PC-9 (cell line): Measurements from ENCODE around the gene GBA3. TPM values are rescaled to one million over a fixed set of nuclear protein-coding genes. Genes with fewer than 3 reads are reported as not detected.

Experiments used
- BruUV-seq: library from RNA; stranded (reverse); fragments of 400-500 nt; replicated peaks from 2 replicates; lab custom pipeline; 2021; lab: Mats Ljungman, UMichigan
- CTCF ChIA-PET: fragments of 300-600 bp; sonication (Branson Sonifier 250); formaldehyde crosslinking; loops from one replicate; lab custom pipeline; 2022; ENCODE audit warnings: antibody characterized with exemption; lab: Charles Lee
- POLR2A ChIA-PET: fragments of 300-600 bp; sonication (Branson Sonifier 250); formaldehyde crosslinking; loops from one replicate; lab custom pipeline; 2022; ENCODE audit warnings: antibody characterized with exemption; ENCODE audit not compliant: unreplicated experiment; lab: Charles Lee
- DNase-seq, 2 experiments: peaks; one replicate each; pipeline versions ENCODE4 v3.0.0 to v3.0.0-alpha.2; 2015 to 2022; ENCODE audit warnings: mixed read lengths in 1 of 2
- H2AFZ ChIP-seq: fragments of 200-600 bp; sonication (generic); 2 replicates; pipeline ENCODE4 v1.8.1; 2017; ENCODE audit warnings: antibody characterized with exemption
- H3F3A ChIP-seq: fragments of 200-600 bp; sonication (generic); 2 replicates; pipeline ENCODE4 v1.8.1; 2017; ENCODE audit warnings: antibody characterized with exemption, mild to moderate bottlenecking, low read depth; ENCODE audit not compliant: insufficient read depth
- H3K27ac ChIP-seq: fragments of 200-600 bp; sonication (generic); 2 replicates; pipeline ENCODE4 v1.6.1; 2016; ENCODE audit warnings: mixed run types
- H3K27me3 ChIP-seq: fragments of 200-600 bp; sonication (generic); 2 replicates; pipeline ENCODE4 v1.6.1; 2016; ENCODE audit warnings: low read depth, mixed run types; ENCODE audit not compliant: insufficient read depth
- H3K36me3 ChIP-seq: fragments of 200-600 bp; sonication (generic); 2 replicates; pipeline ENCODE4 v1.6.1; 2016; ENCODE audit warnings: low read depth, mixed run types
- H3K4me1 ChIP-seq: fragments of 200-600 bp; sonication (generic); replicated peaks from 2 replicates; pipeline ENCODE4 v1.6.1; 2016; ENCODE audit warnings: mixed run types; ENCODE audit not compliant: insufficient read depth
- H3K4me2 ChIP-seq: fragments of 200-600 bp; sonication (generic); 2 replicates; pipeline ENCODE4 v1.6.1; 2017; ENCODE audit warnings: mixed run types
- H3K4me3 ChIP-seq: fragments of 200-600 bp; sonication (generic); 2 replicates; pipeline ENCODE4 v1.6.1; 2016; ENCODE audit warnings: mixed run types
- H3K79me2 ChIP-seq: fragments of 200-600 bp; sonication (generic); 2 replicates; pipeline ENCODE4 v1.6.1; 2017; ENCODE audit warnings: low read depth, mixed run types
- H3K9me2 ChIP-seq: fragments of 200-600 bp; sonication (generic); 2 replicates; pipeline ENCODE4 v1.8.1; 2017; ENCODE audit warnings: mild to moderate bottlenecking; ENCODE audit not compliant: insufficient read depth
- H3K9me3 ChIP-seq: fragments of 200-600 bp; sonication (generic); 2 replicates; pipeline ENCODE4 v1.8.1; 2016; ENCODE audit warnings: low read depth; ENCODE audit not compliant: insufficient read depth
- H4K20me1 ChIP-seq: fragments of 200-600 bp; sonication (generic); 2 replicates; pipeline ENCODE4 v1.8.1; 2017; ENCODE audit not compliant: insufficient read depth
- EZH2 ChIP-seq: fragments of 200-600 bp; sonication (generic); IDR thresholded peaks from 2 replicates; pipeline ENCODE4 v1.8.0; 2017; ENCODE audit warnings: antibody characterized with exemption, low read depth
- intact Hi-C: fragments of 100-400 bp; cut with micrococcal nuclease; formaldehyde crosslinking; loops from one replicate; pipeline ENCODE4 v1.10.0; 2022; ENCODE audit not compliant: unreplicated experiment
- total RNA-seq: library from RNA; stranded (reverse); gene quantifications from 2 replicates; pipeline ENCODE4 v1.2.3, GENCODE V29; 2021
- TF ChIP-seq, protein P1 (sequence below): fragments of 200-600 bp; sonication (generic); conservative IDR thresholded peaks from 2 replicates; pipeline ENCODE4 v1.6.1; 2017; ENCODE audit warnings: mixed run types, antibody characterized with exemption, mild to moderate bottlenecking, moderate library complexity

GBA3 gene
- total RNA-seq, 1 experiment from 2014 or later = not detected

DNA sequence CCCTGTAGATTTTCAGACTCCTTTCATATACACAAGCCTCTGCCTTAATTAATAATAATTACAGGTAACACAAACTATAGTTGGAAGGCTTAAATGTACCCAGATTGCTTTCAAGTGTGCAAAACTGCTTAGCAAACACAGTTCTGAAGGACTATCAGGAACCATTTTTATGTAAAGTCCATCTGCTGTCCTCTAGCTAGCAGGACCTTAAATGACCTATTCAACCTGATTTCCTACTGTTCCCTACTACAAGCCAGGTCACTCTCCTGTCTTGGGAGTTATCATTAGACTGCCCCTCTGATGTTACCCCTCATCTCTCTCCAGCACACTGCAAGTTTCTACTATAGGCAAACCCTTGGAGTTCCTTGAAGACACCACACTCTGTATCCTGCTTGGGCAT lies 157.3 kb downstream of the GBA3 start:
- BruUV-seq = no TSS peak
- ChIA-PET CTCF (no interaction called here), POLR2A (no interaction called here)
- DNase-seq = no peak
- Histone ChIP-seq H4K20me1 (no peaks in the 10 kb centered on the region), H3K79me2 (no peaks in the 10 kb centered on the region), H3K4me3 (no peak overlapping the region), H3K9me2 (no peaks in the 10 kb centered on the region), H3K4me2 (no peak overlapping the region), H2AFZ (no peak overlapping the region), H3K36me3 (no peaks in the 10 kb centered on the region), H3K9me3 (no peaks in the 10 kb centered on the region), H3K27me3 (no peaks in the 10 kb centered on the region), H3K27ac (no peak overlapping the region), H3F3A (no peaks in the 10 kb centered on the region), H3K4me1 (no peaks in the 10 kb centered on the region)
- TF ChIP-seq, protein P1, sequence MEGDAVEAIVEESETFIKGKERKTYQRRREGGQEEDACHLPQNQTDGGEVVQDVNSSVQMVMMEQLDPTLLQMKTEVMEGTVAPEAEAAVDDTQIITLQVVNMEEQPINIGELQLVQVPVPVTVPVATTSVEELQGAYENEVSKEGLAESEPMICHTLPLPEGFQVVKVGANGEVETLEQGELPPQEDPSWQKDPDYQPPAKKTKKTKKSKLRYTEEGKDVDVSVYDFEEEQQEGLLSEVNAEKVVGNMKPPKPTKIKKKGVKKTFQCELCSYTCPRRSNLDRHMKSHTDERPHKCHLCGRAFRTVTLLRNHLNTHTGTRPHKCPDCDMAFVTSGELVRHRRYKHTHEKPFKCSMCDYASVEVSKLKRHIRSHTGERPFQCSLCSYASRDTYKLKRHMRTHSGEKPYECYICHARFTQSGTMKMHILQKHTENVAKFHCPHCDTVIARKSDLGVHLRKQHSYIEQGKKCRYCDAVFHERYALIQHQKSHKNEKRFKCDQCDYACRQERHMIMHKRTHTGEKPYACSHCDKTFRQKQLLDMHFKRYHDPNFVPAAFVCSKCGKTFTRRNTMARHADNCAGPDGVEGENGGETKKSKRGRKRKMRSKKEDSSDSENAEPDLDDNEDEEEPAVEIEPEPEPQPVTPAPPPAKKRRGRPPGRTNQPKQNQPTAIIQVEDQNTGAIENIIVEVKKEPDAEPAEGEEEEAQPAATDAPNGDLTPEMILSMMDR = no peak
- TF ChIP-seq EZH2 = no peak
- intact Hi-C loops = no loop called here

DNA sequence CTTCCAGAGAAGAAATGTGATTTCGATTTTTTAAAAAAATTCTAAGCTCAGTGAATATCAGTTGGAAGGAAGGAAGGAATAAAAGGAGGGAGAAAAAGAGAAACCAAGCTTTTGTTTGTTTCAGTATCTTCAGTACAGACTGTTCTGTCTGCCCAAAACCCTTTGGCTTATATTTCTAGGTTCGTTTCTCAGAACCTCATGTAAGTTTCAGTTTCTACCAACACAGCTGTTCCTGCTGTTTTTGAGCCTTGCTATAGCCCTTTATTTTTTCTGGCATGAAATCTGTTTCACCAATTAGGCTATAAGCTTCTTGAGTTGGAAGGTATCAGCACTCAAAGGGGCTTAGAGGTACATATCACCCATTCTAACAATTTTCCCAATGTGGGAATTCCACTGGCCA lies 157.9 kb downstream of the GBA3 start:
- no peaks in the 10 kb centered on the region for H4K20me1 ChIP-seq
- H3K27ac ChIP-seq = no peak overlapping the region
- H3K9me3 ChIP-seq = no peaks in the 10 kb centered on the region
- H3K9me2 ChIP-seq = no peaks in the 10 kb centered on the region
- no TSS peak for BruUV-seq
- no peaks in the 10 kb centered on the region for H3F3A ChIP-seq
- CTCF ChIA-PET = no interaction called here
- no peaks in the 10 kb centered on the region for H3K4me1 ChIP-seq
- no peaks in the 10 kb centered on the region for H3K36me3 ChIP-seq
- no peaks in the 10 kb centered on the region for H3K79me2 ChIP-seq
- H3K4me3 ChIP-seq = no peak overlapping the region
- no peak overlapping the region for H2AFZ ChIP-seq
- H3K27me3 ChIP-seq = no peaks in the 10 kb centered on the region
- no peak for DNase-seq
- intact Hi-C loops = no loop called here
- H3K4me2 ChIP-seq = no peak overlapping the region
- TF ChIP-seq, protein P1 = no peak
- TF ChIP-seq EZH2 = no peak
- POLR2A ChIA-PET = no interaction called here

DNA sequence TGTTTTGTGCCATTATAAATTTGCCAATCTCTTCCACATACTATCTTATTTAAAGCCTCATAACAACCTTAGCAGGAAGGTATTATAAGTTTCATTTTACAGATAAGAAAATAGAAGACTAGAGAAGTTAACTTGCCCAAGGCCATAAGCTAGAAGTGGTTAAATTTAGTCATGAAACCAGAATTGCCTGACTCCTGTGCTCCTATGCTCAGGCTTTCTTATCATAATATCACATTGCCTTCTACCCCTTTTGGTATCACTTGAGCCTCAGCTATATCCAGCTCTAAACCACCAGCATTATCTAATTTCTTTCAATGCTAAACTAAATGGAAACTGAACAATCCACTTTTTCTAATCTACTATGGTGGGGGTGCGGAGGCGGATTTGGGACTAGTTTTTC lies 164.7 kb downstream of the GBA3 start:
- Histone ChIP-seq H3K27me3 (peaks cover 10% of the 10 kb centered on the region; the same call in 1 of the 2 replicates), H2AFZ (no peak overlapping the region), H3K4me1 (no peaks in the 10 kb centered on the region), H3K4me2 (no peak overlapping the region), H3K4me3 (no peak overlapping the region), H4K20me1 (no peaks in the 10 kb centered on the region), H3K36me3 (no peaks in the 10 kb centered on the region), H3F3A (no peaks in the 10 kb centered on the region), H3K79me2 (no peaks in the 10 kb centered on the region), H3K9me3 (no peaks in the 10 kb centered on the region), H3K9me2 (no peaks in the 10 kb centered on the region), H3K27ac (no peak overlapping the region)
- no peak for TF ChIP-seq EZH2
- TF ChIP-seq, protein P1 = no peak
- BruUV-seq = no TSS peak
- ChIA-PET CTCF (no interaction called here), POLR2A (no interaction called here)
- intact Hi-C loops = no loop called here
- no peak for DNase-seq
